Fibroblast of skin of scalp (primary cell): ENCODE measurements around the gene ELL2.
"Not testable (repeated sequence)": the region's sequence is repeated elsewhere in the genome, so short reads cannot be mapped to it uniquely, and the experiment has no call there.

ENCODE experiments used
- DNase-seq: peaks from one replicate; pipeline ENCODE4 v3.0.0-alpha.2; 2013

Gene ELL2

GRCh38 chr5:95930141-95930930 is 31.3 kb downstream of the ELL2 start:
- DNase-seq = peak; percentile 71

GRCh38 chr5:95928724-95929253 is 32.9 kb downstream of the ELL2 start:
- no peak for DNase-seq

GRCh38 chr5:95927927-95928723 is 33.5 kb downstream of the ELL2 start:
- no peak for DNase-seq

- not testable (repeated sequence) for DNase-seq
Measured at GRCh38 chr5:95927300-95927699, 34.4 kb downstream of the ELL2 start.

GRCh38 chr5:95925939-95926338 is 35.7 kb downstream of the ELL2 start:
- no peak for DNase-seq

GRCh38 chr5:95925378-95925744 is 36.3 kb downstream of the ELL2 start:
- DNase-seq = no peak

GRCh38 chr5:95924720-95925377 is 36.8 kb downstream of the ELL2 start:
- DNase-seq = peak; percentile 22

- DNase-seq = no peak
Measured at GRCh38 chr5:95923918-95924544, 37.6 kb downstream of the ELL2 start.

GRCh38 chr5:95922798-95923197 is 38.9 kb downstream of the ELL2 start:
- DNase-seq = no peak

- no peak for DNase-seq
Measured at GRCh38 chr5:95921501-95921900, 40.1 kb downstream of the ELL2 start.

- DNase-seq = no peak
Measured at GRCh38 chr5:95920822-95921221, 40.8 kb downstream of the ELL2 start.

- DNase-seq = no peak
Measured at GRCh38 chr5:95919658-95920057, 42.0 kb downstream of the ELL2 start.

- no peak for DNase-seq
Measured at GRCh38 chr5:95918421-95919006, 43.1 kb downstream of the ELL2 start.

GRCh38 chr5:95917207-95917606 is 44.4 kb downstream of the ELL2 start:
- no peak for DNase-seq

GRCh38 chr5:95916687-95917085 is 45.0 kb downstream of the ELL2 start:
- no peak for DNase-seq

GRCh38 chr5:95915999-95916686 is 45.5 kb downstream of the ELL2 start:
- no peak for DNase-seq

- DNase-seq = no peak
Measured at GRCh38 chr5:95913663-95914062, 48.0 kb downstream of the ELL2 start.

GRCh38 chr5:95912029-95912428 is 49.6 kb downstream of the ELL2 start:
- DNase-seq = no peak

GRCh38 chr5:95910521-95910920 is 51.1 kb downstream of the ELL2 start:
- no peak for DNase-seq

GRCh38 chr5:95909738-95910137 is 51.9 kb downstream of the ELL2 start:
- DNase-seq = no peak

GRCh38 chr5:95908799-95909198 is 52.9 kb downstream of the ELL2 start:
- DNase-seq = no peak
